Kidney (tissue), 14 donors: ENCODE data around the gene TMEM97. TPM values are rescaled to one million over a fixed set of nuclear protein-coding genes. Genes with fewer than 3 reads are reported as not detected.

ENCODE experiments used
- DNase-seq, 5 donors: peaks; one replicate each; pipeline ENCODE4 v3.0.0-alpha.2; 2013 to 2020
- FAIRE-seq: peaks from 2 replicates; lab custom pipeline; 2012; peaks lifted over from hg19 to GRCh38; lab: Jason Lieb, UNC
- H3K27ac ChIP-seq, 2 donors: one replicate each; pipeline ENCODE4 v1.7.0; 2013; ENCODE audit warnings: low read depth in 2 of 2, low read length in 2 of 2, inconsistent platforms in 1 of 2
- H3K27me3 ChIP-seq: one replicate; pipeline ENCODE4 v1.7.1; 2013; ENCODE audit warnings: low read length, inconsistent platforms; ENCODE audit not compliant: control insufficient read depth, insufficient read depth
- H3K36me3 ChIP-seq, 3 donors: one replicate each; pipeline versions ENCODE4 v1.7.0 to v1.7.1; 2013; ENCODE audit warnings: low read length in 3 of 3, control low read depth in 1 of 3, inconsistent platforms in 1 of 3; ENCODE audit not compliant: insufficient read depth in 3 of 3, control insufficient read depth in 2 of 3
- H3K4me1 ChIP-seq, 3 donors: one replicate each; pipeline versions ENCODE4 v1.7.0 to v1.7.1; 2013; ENCODE audit warnings: low read length in 3 of 3, inconsistent platforms in 1 of 3, low read depth in 1 of 3; ENCODE audit not compliant: control insufficient read depth in 2 of 3, insufficient read depth in 2 of 3
- H3K4me3 ChIP-seq, 3 donors: one replicate each; pipeline versions ENCODE4 v1.7.0 to v1.8.1; 2013; ENCODE audit warnings: low read length in 3 of 3, control low read depth in 1 of 3, inconsistent platforms in 1 of 3
- H3K9ac ChIP-seq, 3 donors: one replicate each; pipeline versions ENCODE4 v1.7.0 to v1.7.1; 2013; ENCODE audit warnings: low read length in 3 of 3, control low read depth in 1 of 3, inconsistent platforms in 1 of 3
- H3K9me3 ChIP-seq, 3 donors: one replicate each; pipeline versions ENCODE4 v1.7.0 to v1.7.1; 2013; ENCODE audit warnings: low read length in 3 of 3, control low read depth in 1 of 3, inconsistent platforms in 1 of 3; ENCODE audit not compliant: control insufficient read depth in 2 of 3, insufficient read depth in 1 of 3
- intact Hi-C: fragments of 100-400 bp; cut with DNase I; formaldehyde crosslinking; loops from one replicate; pipeline ENCODE4 v1.11.1; 2022
- microRNA-seq: library from miRNA; unstranded; fragments of <30 nt; microRNA quantifications from one replicate; pipeline ENCODE4 v1.2.0, GENCODE V29; 2020
- polyA plus RNA-seq: library from polyadenylated mRNA; stranded (reverse); fragments of 350-450 nt; fragmentation: Illumina TruSeq; extraction: RNeasy Lipid Tissue Mini Kit (QIAGEN cat#74804); gene quantifications from one replicate; pipeline ENCODE4 v1.2.3, GENCODE V29; 2014; ENCODE audit warnings: low read depth, low replicate concordance; ENCODE audit not compliant: insufficient read depth
- total RNA-seq: library from RNA; stranded (reverse); fragmentation: NEBNext Ultra II Directional; extraction: Animal tissue kit (Norgen Biotek cat#: 25700); gene quantifications from one replicate; pipeline ENCODE4 v1.2.1, GENCODE V29; 2021
- TF ChIP-seq, protein P1 (sequence below): IDR thresholded peaks from 3 replicates; pipeline ENCODE4 v1.5.1; 2012; ENCODE audit warnings: mild to moderate bottlenecking, moderate library complexity, borderline replicate concordance; ENCODE audit not compliant: insufficient read depth; ENCODE audit errors: extremely low read depth
- donor health status: control.
- donor health status: control.
- donor health status: control.
- donor health status: control.
- donor health status: control.
- donor health status: DM: yes; HTN: yes; CAD: no.
- donor health status: Normal renal cell carcinoma (clear cell type).

TMEM97 gene
- total and polyA plus RNA-seq, 2 donors from 2014 or later = 10.2 to 11.6 TPM

DNA sequence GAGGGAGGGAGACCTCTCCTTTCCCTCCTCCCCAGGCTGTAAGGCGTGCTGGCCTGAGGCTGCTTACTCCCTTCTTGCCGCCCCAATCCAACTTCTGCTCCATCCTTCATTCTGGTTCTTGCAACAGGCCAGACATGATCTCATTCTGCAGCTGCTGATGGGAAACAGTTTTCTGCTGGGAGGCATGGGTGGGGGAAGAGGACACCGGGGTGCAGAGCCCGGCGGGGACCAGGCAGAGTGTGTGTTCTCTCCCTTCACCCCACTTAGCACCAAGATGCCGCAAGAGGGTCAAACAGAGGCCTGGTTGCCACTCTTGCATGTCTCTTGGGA is 53.9 kb downstream of the TMEM97 start:
- Histone ChIP-seq H3K36me3 (no peaks in the 10 kb centered on the region), H3K27ac (no peak overlapping the region), H3K9ac (no peak overlapping the region), H3K9me3 (no peaks in the 10 kb centered on the region), H3K27me3 (no peaks in the 10 kb centered on the region), H3K4me1 (peaks cover 0 to 17% (median 3%) of the 10 kb centered on the region in 3 donors), H3K4me3 (no peak overlapping the region)
- intact Hi-C loops = no loop called here
- DNase-seq = no peak
- no peak for FAIRE-seq
- TF ChIP-seq, protein P1, sequence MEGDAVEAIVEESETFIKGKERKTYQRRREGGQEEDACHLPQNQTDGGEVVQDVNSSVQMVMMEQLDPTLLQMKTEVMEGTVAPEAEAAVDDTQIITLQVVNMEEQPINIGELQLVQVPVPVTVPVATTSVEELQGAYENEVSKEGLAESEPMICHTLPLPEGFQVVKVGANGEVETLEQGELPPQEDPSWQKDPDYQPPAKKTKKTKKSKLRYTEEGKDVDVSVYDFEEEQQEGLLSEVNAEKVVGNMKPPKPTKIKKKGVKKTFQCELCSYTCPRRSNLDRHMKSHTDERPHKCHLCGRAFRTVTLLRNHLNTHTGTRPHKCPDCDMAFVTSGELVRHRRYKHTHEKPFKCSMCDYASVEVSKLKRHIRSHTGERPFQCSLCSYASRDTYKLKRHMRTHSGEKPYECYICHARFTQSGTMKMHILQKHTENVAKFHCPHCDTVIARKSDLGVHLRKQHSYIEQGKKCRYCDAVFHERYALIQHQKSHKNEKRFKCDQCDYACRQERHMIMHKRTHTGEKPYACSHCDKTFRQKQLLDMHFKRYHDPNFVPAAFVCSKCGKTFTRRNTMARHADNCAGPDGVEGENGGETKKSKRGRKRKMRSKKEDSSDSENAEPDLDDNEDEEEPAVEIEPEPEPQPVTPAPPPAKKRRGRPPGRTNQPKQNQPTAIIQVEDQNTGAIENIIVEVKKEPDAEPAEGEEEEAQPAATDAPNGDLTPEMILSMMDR = no peak

Small RNA genes lying within 50 kb of the gene (microRNA-seq; reads per million reads assigned to microRNA genes)
- gene MIR4723 = not detected

Other genes starting within 250 kb of the TMEM97 start
- 37.5 TPM for gene IFT20, start 16.3 kb downstream of the TMEM97 start, total RNA-seq
- gene IFT20, start 16.3 kb downstream of the TMEM97 start, polyA plus RNA-seq = 52.6 TPM
- gene TNFAIP1, start 16.6 kb downstream of the TMEM97 start, total RNA-seq = 83.9 TPM
- gene TNFAIP1, start 16.6 kb downstream of the TMEM97 start, polyA plus RNA-seq = 28.9 TPM
- gene POLDIP2, start 38.3 kb downstream of the TMEM97 start, total RNA-seq = 84.9 TPM
- 174 TPM for gene POLDIP2, start 38.3 kb downstream of the TMEM97 start, polyA plus RNA-seq
- gene SEBOX, start 46.0 kb downstream of the TMEM97 start, total RNA-seq = not detected
- not detected for gene SEBOX, start 46.0 kb downstream of the TMEM97 start, polyA plus RNA-seq
- 0.98 TPM for gene VTN, start 51.1 kb downstream of the TMEM97 start, total RNA-seq
- gene VTN, start 51.1 kb downstream of the TMEM97 start, polyA plus RNA-seq = 3.5 TPM
- 23.8 TPM for gene SARM1, start 52.5 kb downstream of the TMEM97 start, total RNA-seq
- gene SARM1, start 52.5 kb downstream of the TMEM97 start, polyA plus RNA-seq = 10.4 TPM
- 14.7 TPM for gene SLC46A1, start 87.0 kb downstream of the TMEM97 start, total RNA-seq
- gene SLC46A1, start 87.0 kb downstream of the TMEM97 start, polyA plus RNA-seq = 9.7 TPM
- 1.1 TPM for gene SLC13A2, start 154.4 kb downstream of the TMEM97 start, total RNA-seq
- 69.0 TPM for gene SLC13A2, start 154.4 kb downstream of the TMEM97 start, polyA plus RNA-seq
- gene FOXN1, start 187.1 kb downstream of the TMEM97 start, total RNA-seq = not detected
- gene FOXN1, start 187.1 kb downstream of the TMEM97 start, polyA plus RNA-seq = not detected
- gene UNC119, start 233.4 kb downstream of the TMEM97 start, total RNA-seq = 19.0 TPM
- gene UNC119, start 233.4 kb downstream of the TMEM97 start, polyA plus RNA-seq = 60.7 TPM